Measurements from ENCODE around the gene TTC7B. TPM values are rescaled to one million over a fixed set of nuclear protein-coding genes. Genes with fewer than 3 reads are reported as not detected.

The TTC7B gene
- total RNA-seq, 4 donors from 2014 or later: 0.18 to 53.6 (median 11.2) TPM

DNA sequence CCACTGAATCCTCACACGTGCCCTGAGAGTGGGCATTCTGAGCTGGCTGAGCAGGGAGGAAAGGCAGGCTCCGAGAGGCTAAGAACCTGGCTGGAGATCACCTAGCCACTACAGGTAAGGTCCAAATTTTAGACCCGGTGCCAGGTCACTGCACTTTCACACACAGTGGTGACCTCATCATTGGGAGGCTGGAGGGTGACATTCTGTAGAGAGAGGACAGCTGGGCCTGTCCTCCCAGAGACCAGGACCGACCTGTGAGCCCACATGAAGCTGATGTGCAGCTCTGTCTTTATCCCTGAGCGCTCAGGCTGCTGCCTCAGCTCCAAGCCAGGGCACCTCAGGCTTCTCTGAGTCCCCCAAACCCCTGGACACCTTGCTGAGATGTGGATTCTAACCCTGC lies 4.1 kb downstream of the TTC7B start:
- Histone ChIP-seq H3K27me3 (no peaks in the 10 kb centered on the region), H3K4me3 (no peak overlapping the region), H3K4me1 (peaks cover 0 to 19% (median 2%) of the 10 kb centered on the region in 4 donors), H3K36me3 (no peaks in the 10 kb centered on the region), H3K27ac (no peak overlapping the region), H3K9me3 (no peaks in the 10 kb centered on the region)
- TF ChIP-seq, protein P1, sequence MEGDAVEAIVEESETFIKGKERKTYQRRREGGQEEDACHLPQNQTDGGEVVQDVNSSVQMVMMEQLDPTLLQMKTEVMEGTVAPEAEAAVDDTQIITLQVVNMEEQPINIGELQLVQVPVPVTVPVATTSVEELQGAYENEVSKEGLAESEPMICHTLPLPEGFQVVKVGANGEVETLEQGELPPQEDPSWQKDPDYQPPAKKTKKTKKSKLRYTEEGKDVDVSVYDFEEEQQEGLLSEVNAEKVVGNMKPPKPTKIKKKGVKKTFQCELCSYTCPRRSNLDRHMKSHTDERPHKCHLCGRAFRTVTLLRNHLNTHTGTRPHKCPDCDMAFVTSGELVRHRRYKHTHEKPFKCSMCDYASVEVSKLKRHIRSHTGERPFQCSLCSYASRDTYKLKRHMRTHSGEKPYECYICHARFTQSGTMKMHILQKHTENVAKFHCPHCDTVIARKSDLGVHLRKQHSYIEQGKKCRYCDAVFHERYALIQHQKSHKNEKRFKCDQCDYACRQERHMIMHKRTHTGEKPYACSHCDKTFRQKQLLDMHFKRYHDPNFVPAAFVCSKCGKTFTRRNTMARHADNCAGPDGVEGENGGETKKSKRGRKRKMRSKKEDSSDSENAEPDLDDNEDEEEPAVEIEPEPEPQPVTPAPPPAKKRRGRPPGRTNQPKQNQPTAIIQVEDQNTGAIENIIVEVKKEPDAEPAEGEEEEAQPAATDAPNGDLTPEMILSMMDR (IDR thresholded peaks at IDR 0.05): no peak
- TF ChIP-seq POLR2A (IDR thresholded peaks at IDR 0.05): no peak
- DNase-seq: no peak

DNA sequence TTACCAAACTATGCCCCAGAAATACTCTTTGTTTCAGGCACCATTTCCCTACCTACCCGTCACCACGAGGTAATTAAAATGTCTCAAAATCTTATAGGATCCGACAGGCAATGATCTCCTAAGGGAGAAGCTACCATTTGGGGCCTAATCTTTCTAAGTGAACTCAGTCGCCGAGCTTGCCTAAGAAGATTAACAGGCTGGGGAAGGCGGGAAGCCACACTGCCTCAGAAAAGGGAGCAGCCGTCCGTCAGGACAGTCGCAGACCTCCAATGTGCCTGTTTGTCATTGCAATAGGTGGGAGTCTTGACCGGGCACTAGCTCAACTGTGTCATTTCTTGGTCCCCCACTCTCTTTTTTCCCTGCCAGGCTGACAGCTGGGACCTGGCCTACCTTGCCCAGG lies 4.6 kb downstream of the TTC7B start:
- TF ChIP-seq, protein P1 (IDR thresholded peaks at IDR 0.05): no peak
- no peak for TF ChIP-seq POLR2A (IDR thresholded peaks at IDR 0.05)
- H3K4me1 ChIP-seq: peaks cover 0 to 17% (median 2%) of the 10 kb centered on the region in 4 donors
- H3K27me3 ChIP-seq: no peaks in the 10 kb centered on the region
- DNase-seq: no peak
- H3K9me3 ChIP-seq: no peaks in the 10 kb centered on the region
- no peak overlapping the region for H3K27ac ChIP-seq
- H3K36me3 ChIP-seq: no peaks in the 10 kb centered on the region
- H3K4me3 ChIP-seq: no peak overlapping the region

DNA sequence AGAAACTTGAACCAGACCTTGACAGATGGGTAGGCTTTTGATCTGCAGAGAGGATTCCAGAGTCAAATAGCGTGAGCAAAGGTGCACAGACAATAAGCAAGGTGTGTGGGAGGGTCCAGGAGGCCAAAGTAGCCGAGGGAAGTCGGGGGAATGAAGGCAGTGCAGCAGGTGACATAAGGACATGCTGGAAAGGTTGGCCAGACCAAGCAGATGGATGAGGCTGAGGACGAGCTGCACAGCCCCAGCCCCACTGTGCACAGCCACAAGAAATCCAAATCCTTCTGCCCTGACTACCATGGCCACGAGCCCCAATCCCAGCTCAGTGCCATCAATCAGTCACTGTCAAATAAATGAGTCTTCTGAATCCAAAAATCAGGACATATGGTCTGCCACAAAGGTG lies 5.4 kb downstream of the TTC7B start:
- Histone ChIP-seq H3K27me3 (no peaks in the 10 kb centered on the region), H3K9me3 (no peaks in the 10 kb centered on the region), H3K4me1 (peaks cover 0 to 15% (median 1%) of the 10 kb centered on the region in 4 donors), H3K36me3 (no peaks in the 10 kb centered on the region), H3K27ac (no peak overlapping the region), H3K4me3 (no peak overlapping the region)
- DNase-seq: no peak
- TF ChIP-seq, protein P1 (IDR thresholded peaks at IDR 0.05): no peak
- TF ChIP-seq POLR2A (IDR thresholded peaks at IDR 0.05): no peak

DNA sequence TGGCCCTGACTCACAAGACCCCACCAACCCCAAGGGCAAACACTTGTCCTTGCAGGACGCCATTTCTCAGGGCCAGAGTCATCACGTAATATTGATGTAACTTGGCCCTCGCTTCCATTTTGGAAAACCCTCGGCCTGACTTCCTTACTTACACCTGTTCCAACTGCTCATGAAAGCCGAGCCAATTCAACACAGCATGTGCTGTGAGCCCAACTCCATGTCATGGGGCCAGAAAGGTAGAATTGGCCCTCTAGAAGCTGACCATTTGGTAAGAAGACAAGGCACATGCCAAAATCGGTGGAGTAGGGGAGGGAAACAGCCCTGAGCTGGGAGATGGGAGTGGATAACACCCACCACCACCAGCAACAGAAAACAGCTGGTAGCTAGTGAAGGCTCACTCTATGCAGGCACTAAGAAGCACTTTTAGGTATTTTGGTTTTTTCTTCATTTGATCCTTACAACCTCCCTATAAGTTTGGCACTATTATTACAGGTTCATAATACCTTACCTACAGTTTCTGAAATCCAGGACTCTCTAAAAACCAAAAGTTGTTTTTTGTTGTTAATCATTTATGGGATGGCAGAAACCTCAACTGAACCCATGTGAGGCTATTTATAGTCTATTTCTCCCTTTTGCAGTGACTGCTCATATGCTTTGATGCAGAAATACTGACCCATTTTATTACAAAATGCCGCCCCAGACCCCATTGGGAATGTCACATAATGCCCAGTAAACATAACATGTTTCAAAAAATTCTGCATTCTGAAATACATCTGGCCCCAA lies 6.5 kb downstream of the TTC7B start:
- H3K27me3 ChIP-seq: no peaks in the 10 kb centered on the region
- H3K36me3 ChIP-seq: no peaks in the 10 kb centered on the region
- peaks cover 0 to 5% (median 0%) of the 10 kb centered on the region in 4 donors for H3K4me1 ChIP-seq
- TF ChIP-seq POLR2A (IDR thresholded peaks at IDR 0.05): no peak
- TF ChIP-seq, protein P1 (IDR thresholded peaks at IDR 0.05): no peak
- DNase-seq: no peak
- no peaks in the 10 kb centered on the region for H3K9me3 ChIP-seq
- no peak overlapping the region for H3K4me3 ChIP-seq
- no peak overlapping the region for H3K27ac ChIP-seq

DNA sequence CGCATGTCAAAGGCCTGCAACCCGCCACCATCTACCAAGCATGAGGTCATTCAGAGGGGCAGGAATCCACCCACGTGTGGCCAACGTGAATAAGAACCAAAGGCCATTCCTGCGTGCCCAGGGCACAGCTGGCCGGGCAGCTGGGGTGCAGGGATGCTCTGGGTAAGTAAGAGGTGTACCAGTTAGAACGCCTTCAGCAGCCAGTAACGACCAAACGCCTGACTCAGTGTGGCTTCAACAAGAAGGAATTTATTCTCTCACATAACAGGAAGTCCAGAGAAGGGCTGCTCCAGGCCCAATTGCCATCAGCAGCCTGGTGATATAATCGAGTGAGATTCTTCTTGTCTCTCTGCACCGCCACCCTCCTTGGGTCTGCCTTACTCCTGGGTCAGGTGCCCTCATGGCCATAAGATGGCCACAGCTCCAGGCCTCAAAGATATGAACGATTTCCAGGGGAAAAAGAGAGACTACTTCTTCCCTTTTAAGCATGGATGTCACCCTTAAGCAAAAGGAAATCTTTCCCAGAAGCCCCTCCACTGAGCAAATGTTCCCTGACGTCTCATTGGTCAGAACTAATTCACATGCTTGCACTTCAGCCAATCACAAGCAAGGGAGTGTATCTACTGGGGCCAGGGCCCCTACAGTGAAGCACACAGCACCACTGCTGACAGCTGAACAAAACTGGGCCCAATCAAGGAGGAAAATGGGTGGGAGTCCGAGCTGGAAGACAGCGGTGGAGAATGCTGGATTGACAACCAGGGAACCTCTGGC lies 7.3 kb downstream of the TTC7B start:
- Histone ChIP-seq H3K4me1 (no peaks in the 10 kb centered on the region), H3K4me3 (no peak overlapping the region), H3K27me3 (no peaks in the 10 kb centered on the region), H3K27ac (no peak overlapping the region), H3K9me3 (no peaks in the 10 kb centered on the region), H3K36me3 (no peaks in the 10 kb centered on the region)
- DNase-seq: no peak
- TF ChIP-seq POLR2A (IDR thresholded peaks at IDR 0.05): no peak
- TF ChIP-seq, protein P1 (IDR thresholded peaks at IDR 0.05): no peak

Measured in Peyer's patch (tissue), 4 donors.